GM21717 (cell line): ENCODE data around the gene CSF1R.

Experiments
- ATAC-seq: cut with Tn5 transposase; IDR thresholded peaks from one replicate; pipeline ENCODE4 v1.9.1; 2021; ENCODE audit warnings: mild to moderate bottlenecking, moderate library complexity; ENCODE audit not compliant: unreplicated experiment

Gene CSF1R

GRCh38 chr5:150121448-150122157 lies 35.2 kb upstream of the CSF1R start:
- ATAC-seq, result no peak

GRCh38 chr5:150120617-150121447 lies 34.5 kb upstream of the CSF1R start:
- ATAC-seq, result no peak

- ATAC-seq, result no peak
Observed at GRCh38 chr5:150120062-150120441, 33.7 kb upstream of the CSF1R start.

GRCh38 chr5:150119421-150120061 lies 33.2 kb upstream of the CSF1R start:
- ATAC-seq, result no peak

GRCh38 chr5:150118561-150119229 lies 32.3 kb upstream of the CSF1R start:
- no peak for ATAC-seq

- no peak for ATAC-seq
Observed at GRCh38 chr5:150117945-150118560, 31.7 kb upstream of the CSF1R start.

- no peak for ATAC-seq
Observed at GRCh38 chr5:150116667-150117400, 30.5 kb upstream of the CSF1R start.

- no peak for ATAC-seq
Observed at GRCh38 chr5:150114773-150115408, 28.5 kb upstream of the CSF1R start.

GRCh38 chr5:150114102-150114641 lies 27.8 kb upstream of the CSF1R start:
- ATAC-seq, result no peak

GRCh38 chr5:150113047-150113744 lies 26.8 kb upstream of the CSF1R start:
- ATAC-seq, result no peak

GRCh38 chr5:150112201-150113046 lies 26.1 kb upstream of the CSF1R start:
- ATAC-seq, result no peak

GRCh38 chr5:150111122-150111521 lies 24.8 kb upstream of the CSF1R start:
- ATAC-seq, result no peak

GRCh38 chr5:150109921-150110320 lies 23.6 kb upstream of the CSF1R start:
- ATAC-seq, result no peak

- ATAC-seq, result no peak
Observed at GRCh38 chr5:150108711-150109514, 22.6 kb upstream of the CSF1R start.

GRCh38 chr5:150107909-150108447 lies 21.6 kb upstream of the CSF1R start:
- ATAC-seq, result no peak

GRCh38 chr5:150106674-150107426 lies 20.5 kb upstream of the CSF1R start:
- no peak for ATAC-seq
